ENCODE data around the gene CROCC2.

- TF ChIP-seq POLR2A (IDR thresholded peaks at IDR 0.05) (no peak), CTCF (IDR thresholded peaks at IDR 0.05) (no peak)
Measured at GRCh38 chr2:240873098-240873788, 32.9 kb upstream of the CROCC2 start.
